K562 (cell line): Measurements from ENCODE around the gene SEC31A. TPM values are rescaled to one million over a fixed set of nuclear protein-coding genes. Genes with fewer than 3 reads are reported as not detected.

Experiments
- CCAR2 ChIP-seq: fragments of 200-400 bp; formaldehyde crosslinking; IDR thresholded peaks from 2 replicates; pipeline ENCODE4 v1.6.1; 2017; ENCODE audit warnings: mild to moderate bottlenecking, low read depth, low read length
- CREB1 ChIP-seq, 2 experiments: sonication (generic) in 1 of 2; formaldehyde crosslinking in 1 of 2; IDR thresholded peaks; 2 replicates each; pipeline versions ENCODE4 v1.6.1 to v1.8.0; 2012 to 2022; ENCODE audit warnings: inconsistent platforms in 1 of 2, mild to moderate bottlenecking in 1 of 2, missing genetic modification reagents in 1 of 2, moderate library complexity in 1 of 2
- DACH1 ChIP-seq: fragments of 450-650 bp; IDR thresholded peaks from 2 replicates; pipeline ENCODE4 v1.6.1; 2018; ENCODE audit not compliant: partially characterized antibody
- FOXM1 ChIP-seq, 2 experiments: fragments of 450-650 bp in 1 of 2; sonication (generic) in 1 of 2; formaldehyde crosslinking in 1 of 2; IDR thresholded peaks; 2 replicates each; pipeline versions ENCODE4 v1.6.1 to v1.9.0; 2017 to 2022; ENCODE audit warnings: low read depth in 2 of 2, mild to moderate bottlenecking in 2 of 2, missing genetic modification reagents in 1 of 2, moderate library complexity in 1 of 2
- FOXP1 ChIP-seq: sonication (generic); formaldehyde crosslinking; IDR thresholded peaks from 2 replicates; pipeline ENCODE4 v1.8.0; 2022; ENCODE audit warnings: mild to moderate bottlenecking, missing genetic modification reagents
- HDAC2 ChIP-seq: fragments of 450-650 bp; IDR thresholded peaks from 2 replicates; pipeline ENCODE4 v1.6.1; 2016; ENCODE audit warnings: mild to moderate bottlenecking
- LEF1 ChIP-seq: fragments of 450-650 bp; IDR thresholded peaks from 2 replicates; pipeline ENCODE4 v1.6.1; 2016; ENCODE audit warnings: mild to moderate bottlenecking
- MEIS2 ChIP-seq: fragments of 450-650 bp; IDR thresholded peaks from 2 replicates; pipeline ENCODE4 v1.6.1; 2014; ENCODE audit warnings: mild to moderate bottlenecking; ENCODE audit not compliant: partially characterized antibody
- PTTG1 ChIP-seq: fragments of 450-650 bp; IDR thresholded peaks from 2 replicates; pipeline ENCODE4 v1.6.1; 2016; ENCODE audit warnings: low read depth, mild to moderate bottlenecking, missing genetic modification characterization, missing compliant biosample characterization
- THRAP3 ChIP-seq: fragments of 450-650 bp; IDR thresholded peaks from 2 replicates; pipeline ENCODE4 v1.6.1; 2016; ENCODE audit warnings: mild to moderate bottlenecking, inconsistent platforms, borderline replicate concordance
- ZBTB34 ChIP-seq: fragments of 250-450 bp; sonication (Bioruptor Pico); IDR thresholded peaks from 2 replicates; pipeline ENCODE4 v1.8.0; 2021; ENCODE audit warnings: mild to moderate bottlenecking, moderate library complexity
- ZNF224 ChIP-seq: sonication (generic); formaldehyde crosslinking; IDR thresholded peaks from 2 replicates; pipeline ENCODE4 v1.8.0; 2022; ENCODE audit warnings: mild to moderate bottlenecking, missing genetic modification reagents
- ZNF561 ChIP-seq: fragments of 450-650 bp; formaldehyde crosslinking; conservative IDR thresholded peaks from 2 replicates; pipeline ENCODE4 v1.4.0; 2020; ENCODE audit warnings: mild to moderate bottlenecking, moderate library complexity
- polyA plus RNA-seq, 8 experiments: library from polyadenylated mRNA; depleted of rRNA in 4 of 8; stranded (reverse) in 5 of 8; unstranded in 3 of 8; fragments of >200 nt; fragmentation: Nextera tagmentation in 2 of 8; fragmentation: Illumina TruSeq in 1 of 8; extraction: Ambion mirVana in 2 of 8; extraction: Trizol in 1 of 8; gene quantifications; 2 replicates each; pipeline versions ENCODE4 v1.2.1 to v1.2.3, GENCODE V29; 2011 to 2014; ENCODE audit warnings: inconsistent platforms in 1 of 8, missing spikeins in 1 of 8
- total RNA-seq, 7 experiments: library from RNA; depleted of rRNA in 6 of 7; stranded (reverse); fragments of >200 nt in 6 of 7; fragmentation: Illumina TruSeq in 2 of 7; extraction: Trizol in 2 of 7; gene quantifications; 2 replicates each; pipeline versions ENCODE4 v1.2.1 to v1.2.3, GENCODE V29; 2011 to 2021; ENCODE audit warnings: low replicate concordance in 1 of 7
- TF ChIP-seq, protein P1 (sequence below), 2 experiments: fragments of 450-650 bp; IDR thresholded peaks; 2 replicates each; pipeline ENCODE4 v1.6.1; 2018; ENCODE audit warnings: mild to moderate bottlenecking in 2 of 2, low read depth in 1 of 2; ENCODE audit not compliant: partially characterized antibody in 2 of 2

The SEC31A gene
- total and polyA plus RNA-seq, 9 of the 15 experiments (the other 6 are each of a cell fraction or from before 2014, with no cell fraction given): 78.9 to 241 (median 173) TPM

- TF ChIP-seq, protein P1, sequence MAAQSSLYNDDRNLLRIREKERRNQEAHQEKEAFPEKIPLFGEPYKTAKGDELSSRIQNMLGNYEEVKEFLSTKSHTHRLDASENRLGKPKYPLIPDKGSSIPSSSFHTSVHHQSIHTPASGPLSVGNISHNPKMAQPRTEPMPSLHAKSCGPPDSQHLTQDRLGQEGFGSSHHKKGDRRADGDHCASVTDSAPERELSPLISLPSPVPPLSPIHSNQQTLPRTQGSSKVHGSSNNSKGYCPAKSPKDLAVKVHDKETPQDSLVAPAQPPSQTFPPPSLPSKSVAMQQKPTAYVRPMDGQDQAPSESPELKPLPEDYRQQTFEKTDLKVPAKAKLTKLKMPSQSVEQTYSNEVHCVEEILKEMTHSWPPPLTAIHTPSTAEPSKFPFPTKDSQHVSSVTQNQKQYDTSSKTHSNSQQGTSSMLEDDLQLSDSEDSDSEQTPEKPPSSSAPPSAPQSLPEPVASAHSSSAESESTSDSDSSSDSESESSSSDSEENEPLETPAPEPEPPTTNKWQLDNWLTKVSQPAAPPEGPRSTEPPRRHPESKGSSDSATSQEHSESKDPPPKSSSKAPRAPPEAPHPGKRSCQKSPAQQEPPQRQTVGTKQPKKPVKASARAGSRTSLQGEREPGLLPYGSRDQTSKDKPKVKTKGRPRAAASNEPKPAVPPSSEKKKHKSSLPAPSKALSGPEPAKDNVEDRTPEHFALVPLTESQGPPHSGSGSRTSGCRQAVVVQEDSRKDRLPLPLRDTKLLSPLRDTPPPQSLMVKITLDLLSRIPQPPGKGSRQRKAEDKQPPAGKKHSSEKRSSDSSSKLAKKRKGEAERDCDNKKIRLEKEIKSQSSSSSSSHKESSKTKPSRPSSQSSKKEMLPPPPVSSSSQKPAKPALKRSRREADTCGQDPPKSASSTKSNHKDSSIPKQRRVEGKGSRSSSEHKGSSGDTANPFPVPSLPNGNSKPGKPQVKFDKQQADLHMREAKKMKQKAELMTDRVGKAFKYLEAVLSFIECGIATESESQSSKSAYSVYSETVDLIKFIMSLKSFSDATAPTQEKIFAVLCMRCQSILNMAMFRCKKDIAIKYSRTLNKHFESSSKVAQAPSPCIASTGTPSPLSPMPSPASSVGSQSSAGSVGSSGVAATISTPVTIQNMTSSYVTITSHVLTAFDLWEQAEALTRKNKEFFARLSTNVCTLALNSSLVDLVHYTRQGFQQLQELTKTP (IDR thresholded peaks at IDR 0.05; ENCODE audit: low read depth in 1 of 2, partially characterized antibody in 2 of 2): peak in 1 of 2 experiments; percentile 49
- TF ChIP-seq CREB1 (IDR thresholded peaks at IDR 0.05) (peak; percentile 98), CREB1 (CRISPR knock-in tag; IDR thresholded peaks at IDR 0.05) (peak; percentile 96), ZNF561 (CRISPR knock-in tag) (no peak), ZBTB34 (no peak), CCAR2 (no peak), LEF1 (no peak), FOXM1 (IDR thresholded peaks at IDR 0.05; ENCODE audit: low read depth) (peak; percentile 89; the same call in 1 of the 2 replicates), FOXM1 (CRISPR knock-in tag; IDR thresholded peaks at IDR 0.05; ENCODE audit: low read depth) (no peak), FOXP1 (CRISPR knock-in tag) (peak; percentile 96), PTTG1 (tag) (no peak), THRAP3 (no peak), HDAC2 (no peak; the same call in 1 of the 2 replicates), MEIS2 (peak; percentile 88), ZNF224 (CRISPR knock-in tag) (no peak), DACH1 (no peak)
Observed at GRCh38 chr4:82900411-82901182, 9.6 kb upstream of the SEC31A start, which contains the start of gene THAP9 (continued).
